GM18498 (cell line): ENCODE measurements around the gene SOCS1.

ENCODE experiments used
- ATAC-seq: cut with Tn5 transposase; IDR thresholded peaks from one replicate; pipeline ENCODE4 v1.9.1; 2021; ENCODE audit warnings: mild to moderate bottlenecking, moderate library complexity; ENCODE audit not compliant: unreplicated experiment

Gene SOCS1

DNA sequence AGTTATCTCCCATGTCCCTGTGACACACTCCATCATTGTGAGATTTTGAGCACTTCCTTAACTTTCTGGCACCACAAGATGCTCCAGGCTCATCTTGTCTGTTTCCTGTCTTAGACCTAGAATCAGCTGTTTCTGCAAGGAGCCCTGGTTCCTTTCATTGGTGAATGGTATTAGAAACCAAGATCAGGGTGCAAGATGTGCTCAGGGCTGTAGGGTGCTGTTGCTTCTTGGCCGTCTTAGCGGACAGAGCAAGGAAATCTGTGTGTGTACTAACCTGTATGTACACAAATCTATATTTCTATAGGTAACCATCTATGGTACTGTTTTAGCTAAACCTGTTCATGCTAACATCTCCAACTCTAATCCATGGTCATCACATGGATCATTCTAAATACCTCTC lies 33.2 kb upstream of the SOCS1 start:
- ATAC-seq, result no peak

DNA sequence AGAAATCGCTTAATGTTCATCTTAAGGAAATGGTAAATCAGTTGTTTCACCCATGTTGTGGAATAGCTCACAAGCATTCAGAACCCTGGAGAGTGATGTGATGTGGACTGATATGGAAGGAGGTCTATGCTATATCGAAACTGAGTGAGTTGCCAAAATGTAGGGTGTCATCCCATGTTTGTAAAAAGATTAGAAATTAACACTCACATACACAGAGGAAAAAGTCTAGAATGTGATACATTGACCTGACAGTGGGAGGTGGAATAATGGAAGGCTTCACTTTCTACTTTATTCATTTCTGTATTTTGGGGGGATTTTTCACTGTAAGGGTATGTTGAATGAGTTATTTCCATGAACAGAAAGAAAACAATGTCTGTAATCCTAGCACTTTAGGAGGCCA lies 29.8 kb upstream of the SOCS1 start:
- no peak for ATAC-seq

DNA sequence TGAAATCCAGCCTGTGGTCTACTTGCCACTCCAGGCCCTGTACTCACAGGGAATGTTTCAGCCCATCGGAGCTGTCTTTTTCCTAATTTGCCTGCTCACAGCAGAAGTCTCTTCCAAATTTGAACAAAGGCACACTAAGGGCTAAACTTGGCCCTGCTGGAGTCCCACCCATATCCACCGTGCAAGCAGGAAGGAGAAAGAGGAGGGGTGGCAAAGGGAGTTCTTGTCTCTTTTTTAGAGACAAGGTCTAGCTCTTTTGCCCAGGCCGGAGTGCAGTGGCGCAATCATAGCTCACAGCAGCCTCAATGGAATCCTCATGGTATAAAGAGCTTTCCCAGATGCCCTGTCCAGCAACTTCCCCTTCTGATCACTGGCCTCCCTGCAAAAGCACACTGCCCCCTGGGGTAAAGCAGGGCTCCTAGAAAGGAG lies 27.8 kb upstream of the SOCS1 start:
- ATAC-seq, result no peak

DNA sequence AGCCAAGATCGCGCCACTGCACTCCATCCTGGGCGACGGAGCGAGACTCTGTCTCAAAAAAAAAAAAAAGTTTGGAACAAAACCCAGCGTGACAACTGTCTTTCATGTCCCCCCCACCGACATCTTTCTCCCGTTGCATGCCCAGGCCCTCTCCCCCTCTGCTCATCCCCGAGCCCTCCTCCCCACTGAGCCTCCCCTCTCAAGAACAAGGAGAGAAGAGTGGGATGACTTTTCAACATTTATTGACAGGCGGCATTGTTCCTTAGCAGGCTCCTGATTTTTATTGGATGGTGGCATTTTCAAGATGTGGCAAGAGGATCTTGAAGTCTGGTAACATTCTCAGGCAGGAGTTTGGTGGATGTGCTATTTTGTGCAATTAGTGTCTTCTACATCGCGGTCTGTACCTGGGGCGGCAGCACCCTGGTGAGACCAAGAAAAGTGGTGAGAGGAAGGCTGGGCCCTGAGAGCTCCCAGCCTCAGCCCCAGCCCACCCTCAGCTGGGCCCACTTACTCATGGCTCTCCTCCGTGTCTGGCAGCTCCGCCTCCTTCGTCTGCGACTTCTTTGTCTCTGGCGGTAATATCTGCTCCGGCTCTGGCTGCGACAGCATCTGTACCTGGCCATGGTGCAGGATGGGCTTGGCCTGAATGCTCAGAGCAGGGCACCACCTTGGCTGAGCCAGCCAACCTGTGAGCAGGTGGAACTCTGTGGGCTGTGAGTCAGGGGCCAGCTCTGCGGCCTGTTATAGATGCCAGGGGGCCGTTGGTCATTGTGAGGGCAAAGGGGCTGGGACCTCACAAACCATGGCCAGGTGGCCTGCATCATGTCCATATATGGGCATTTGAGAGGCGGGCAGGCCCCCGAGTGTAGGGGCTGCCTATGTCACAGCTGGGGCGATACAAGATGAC lies 24.9 kb upstream of the SOCS1 start, which contains the start of gene PRM1:
Gene PRM1, minus strand, starts transcription at position 715 of the 907 bp plus-strand sequence. Its CDS starts 92 bp downstream, at position 623.
- ATAC-seq, result no peak

DNA sequence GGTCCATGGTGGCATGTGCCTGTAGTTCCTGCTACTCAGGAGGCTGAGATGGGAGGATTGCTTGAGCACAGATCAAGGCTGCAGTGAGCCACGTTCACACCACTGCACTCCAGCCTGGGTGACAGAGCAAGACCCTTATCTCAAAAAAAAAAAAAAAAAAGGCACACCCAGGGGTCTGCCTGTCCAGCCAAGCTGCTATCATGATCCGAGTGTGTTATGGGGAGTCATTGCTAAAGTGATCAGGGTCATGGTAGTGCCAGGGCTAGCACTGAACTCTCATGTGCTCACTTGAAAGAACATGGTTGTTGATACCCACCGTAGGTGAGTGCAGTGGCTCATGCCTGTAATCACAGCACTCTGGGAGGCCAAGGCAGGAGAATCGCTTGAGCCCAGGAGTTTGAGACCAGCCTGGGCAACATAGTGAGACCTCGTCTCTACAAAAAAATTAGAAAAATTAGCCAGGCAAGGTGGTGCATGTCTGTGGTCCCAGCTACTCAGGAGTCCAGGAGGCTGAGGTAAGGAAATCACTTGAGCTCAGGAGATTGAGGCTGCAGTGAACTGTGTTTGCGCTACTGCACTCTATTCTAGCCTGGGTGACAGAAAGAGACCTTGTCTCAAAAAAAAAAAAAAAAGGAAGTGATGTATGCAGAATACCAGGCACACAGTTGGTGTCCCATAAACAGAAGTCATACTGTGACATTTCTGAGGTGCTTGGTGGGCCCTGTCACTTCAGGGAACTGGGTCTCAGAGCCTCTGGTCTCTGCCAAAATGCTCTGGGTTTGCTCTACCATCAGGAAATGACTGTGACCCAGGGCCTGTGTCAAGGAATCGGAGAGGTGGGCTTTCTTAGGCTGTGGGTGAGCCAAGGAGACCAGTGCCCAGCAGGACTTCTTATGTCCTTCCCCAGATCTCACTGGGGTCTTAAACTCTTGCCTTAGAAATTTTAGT lies 23.0 kb upstream of the SOCS1 start:
- ATAC-seq, result no peak

DNA sequence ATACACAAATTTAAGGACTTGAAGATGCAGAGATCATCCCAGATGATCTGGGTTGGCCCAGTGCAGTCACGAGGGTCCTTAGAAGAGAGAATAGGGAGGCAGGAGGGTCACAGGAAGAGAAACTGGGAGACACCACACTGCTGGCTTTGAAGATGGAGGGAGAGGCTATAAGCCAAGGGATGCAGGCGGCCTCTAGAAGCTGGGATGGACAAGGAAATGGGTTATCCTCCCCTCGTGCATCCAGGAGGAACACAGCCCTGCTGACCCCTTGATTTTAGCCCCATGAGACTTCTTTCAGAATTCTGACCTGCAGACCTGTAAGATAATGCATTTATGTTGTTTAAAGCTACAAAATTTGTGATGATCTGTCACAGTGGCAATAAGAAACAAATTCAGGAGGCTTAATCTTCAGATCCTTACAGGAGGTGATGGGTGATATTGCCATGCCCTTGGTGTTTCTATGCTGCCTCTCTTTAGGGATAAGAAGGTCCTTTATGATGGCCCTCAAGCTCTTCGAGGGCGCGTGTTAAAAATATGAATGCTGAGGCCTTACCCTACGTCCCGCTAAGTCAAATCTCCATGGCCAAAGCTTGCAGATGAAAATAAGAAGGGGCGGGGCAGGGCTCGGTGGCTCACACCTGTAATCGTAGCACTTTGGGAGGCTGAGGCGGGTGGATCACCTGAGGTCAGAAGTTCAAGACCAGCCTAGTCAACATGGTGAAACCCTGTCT lies 21.8 kb upstream of the SOCS1 start:
- no peak for ATAC-seq

DNA sequence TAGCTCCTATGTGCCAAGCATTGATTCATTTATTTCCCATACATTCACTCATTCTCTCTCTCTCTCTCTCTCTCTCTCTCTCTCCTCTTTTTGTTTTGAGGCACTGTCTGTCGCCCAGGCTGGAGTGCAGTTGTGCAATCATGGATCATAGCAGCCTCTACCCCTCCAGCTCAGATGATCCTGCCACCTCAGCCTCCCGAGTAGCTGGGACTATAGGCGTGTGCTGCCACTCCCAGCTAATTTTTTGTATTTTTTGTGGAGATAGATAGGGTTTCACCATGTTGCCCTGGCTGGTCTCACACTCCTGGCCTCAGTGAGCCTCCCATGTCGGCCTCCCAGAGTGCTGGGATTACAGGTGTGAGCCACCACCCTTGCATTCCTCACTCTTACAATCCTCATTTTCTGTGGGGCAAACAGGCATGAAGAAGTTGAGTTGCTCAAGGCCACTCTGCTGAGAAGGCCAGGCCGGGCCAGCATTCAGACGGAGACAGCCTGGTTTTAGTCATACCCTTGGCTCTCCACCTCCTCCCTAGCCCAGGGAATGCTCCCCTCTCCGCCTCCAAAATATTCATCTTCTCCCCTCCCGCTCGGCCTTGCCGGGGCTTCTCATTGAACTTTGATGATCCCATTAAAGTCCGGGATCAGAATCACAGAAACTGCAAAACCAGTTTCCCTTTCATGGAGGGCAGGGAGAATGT lies 21.0 kb upstream of the SOCS1 start:
- no peak for ATAC-seq

DNA sequence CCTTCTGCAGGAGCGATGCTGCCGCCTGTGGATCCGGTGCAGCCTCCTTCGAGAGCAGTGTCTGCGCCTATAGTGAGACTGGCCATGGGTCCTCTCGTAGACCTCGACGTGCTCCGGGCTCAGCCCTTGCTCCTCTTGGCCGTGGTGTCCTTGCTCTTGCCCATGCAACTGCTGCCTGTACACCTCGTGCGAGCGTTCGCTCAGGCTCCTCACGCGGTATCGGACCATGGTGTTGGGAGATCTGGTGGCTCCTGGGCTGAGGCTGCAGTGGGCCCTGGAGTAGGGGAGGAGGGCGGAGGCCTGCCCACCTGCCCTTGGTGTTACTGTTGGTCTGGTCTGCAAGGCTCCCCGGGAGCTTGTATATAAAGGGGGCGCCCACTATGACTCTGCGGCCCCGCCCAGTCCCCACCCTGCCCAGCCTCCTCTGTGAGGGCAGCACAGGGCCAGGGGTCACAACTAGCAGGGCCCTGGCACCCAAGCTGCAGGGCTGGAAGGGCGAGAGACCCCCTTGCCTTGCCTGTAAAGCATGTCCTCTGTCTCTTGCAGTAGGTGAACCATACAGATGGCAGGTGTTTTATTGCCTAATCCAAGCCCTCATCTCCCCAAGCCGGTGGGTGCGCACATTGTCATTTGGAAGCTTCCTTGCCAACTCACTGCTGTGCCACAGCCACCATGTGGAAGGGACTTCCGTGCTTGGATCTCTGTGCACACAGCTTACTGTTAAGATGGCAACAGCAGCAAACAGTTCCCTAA lies 20.3 kb upstream of the SOCS1 start, which contains the start of gene PRM2:
Gene PRM2, minus strand, starts transcription at position 338 of the 753 bp plus-strand sequence. Its CDS starts 110 bp downstream, at position 228.
- ATAC-seq, result no peak

DNA sequence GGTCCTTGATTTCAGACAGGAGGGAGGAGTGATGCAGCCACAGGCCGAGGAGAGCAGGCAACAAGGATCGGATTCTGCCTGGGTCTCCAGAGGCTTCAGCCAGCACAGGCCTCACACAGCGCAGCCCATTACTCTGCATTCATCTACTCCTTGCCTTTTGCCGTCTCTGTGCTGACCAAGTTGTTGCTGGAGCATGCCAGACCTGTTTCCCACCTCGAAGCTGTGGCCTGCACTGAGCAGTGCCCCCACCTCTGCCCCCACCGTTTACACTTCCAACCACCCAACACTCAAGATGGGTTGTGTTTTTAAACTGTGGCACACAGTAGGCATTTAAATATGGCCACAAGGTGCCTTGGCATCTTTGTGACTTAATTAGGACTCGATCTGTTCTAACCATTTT lies 19.0 kb upstream of the SOCS1 start:
- no peak for ATAC-seq

DNA sequence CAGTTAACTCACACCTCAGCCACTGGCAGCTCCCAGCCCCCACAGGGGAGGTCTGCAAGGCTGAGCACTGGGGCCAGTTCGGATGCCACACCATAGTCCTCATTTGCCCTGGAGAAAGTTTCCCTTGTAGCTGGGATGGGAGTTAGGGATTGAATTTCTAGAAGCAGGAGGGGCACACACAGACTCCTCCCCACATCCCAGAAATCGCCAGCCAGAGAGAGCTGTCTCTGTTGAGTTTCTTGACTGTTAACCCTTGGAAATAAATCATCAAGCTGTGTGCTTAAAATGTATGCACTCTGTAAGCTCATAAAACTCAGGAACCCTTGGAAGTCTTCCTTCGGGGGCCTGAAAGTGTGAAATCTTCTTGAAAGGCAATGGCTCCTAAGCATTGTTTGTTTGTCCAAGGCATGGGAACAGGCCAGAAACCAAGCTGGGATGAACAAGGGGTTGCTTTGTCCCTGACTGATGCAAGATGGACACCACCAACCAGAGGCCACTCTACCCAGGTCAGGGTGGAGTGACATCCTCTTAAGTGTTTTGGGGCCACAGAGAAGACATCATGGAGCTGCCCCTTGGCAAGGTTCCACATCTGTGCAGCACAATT lies 17.8 kb upstream of the SOCS1 start:
- no peak for ATAC-seq

DNA sequence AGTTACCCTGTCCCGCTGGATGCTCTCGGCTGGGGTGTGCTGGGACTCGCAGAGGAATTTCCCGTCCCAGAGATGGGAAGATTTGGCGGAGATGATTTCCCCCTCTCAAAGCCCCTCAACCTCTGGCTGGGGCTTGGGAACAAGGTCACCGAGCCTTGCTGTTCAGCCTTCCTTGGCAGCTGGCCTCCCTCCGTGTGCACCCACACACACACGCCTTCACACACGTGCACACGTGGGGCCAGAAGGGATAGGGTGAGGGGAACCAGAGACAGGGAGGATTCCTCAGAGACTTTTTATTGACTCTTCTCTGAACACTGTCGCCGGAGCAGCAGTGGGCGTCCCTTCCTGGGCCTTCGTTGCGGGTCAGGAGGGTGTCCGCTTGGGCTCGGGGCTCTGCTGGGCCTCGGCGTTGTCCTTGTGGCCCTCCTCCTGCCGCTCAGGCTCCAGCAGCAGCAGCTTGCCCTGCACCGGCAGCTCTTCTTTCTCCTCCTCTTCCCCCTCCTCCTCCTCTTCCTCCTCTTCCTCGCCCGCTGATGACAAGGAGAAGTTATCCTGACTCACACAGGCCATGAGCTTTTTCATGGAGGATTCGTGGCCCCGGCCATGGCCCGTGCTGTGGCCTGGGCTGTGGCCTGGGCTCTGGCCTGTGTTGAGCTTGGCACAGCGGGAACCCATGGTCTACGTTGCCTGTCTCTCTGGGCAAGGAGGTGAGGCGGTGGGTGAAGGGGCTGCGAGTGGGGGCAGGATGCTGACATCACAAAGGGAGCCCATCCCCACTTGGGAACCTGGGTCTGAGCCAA lies 17.1 kb upstream of the SOCS1 start, which contains the start of gene PRM3:
Gene PRM3, minus strand, starts transcription at position 709 of the 800 bp plus-strand sequence. Its CDS starts 34 bp downstream, at position 675.
- no peak for ATAC-seq

DNA sequence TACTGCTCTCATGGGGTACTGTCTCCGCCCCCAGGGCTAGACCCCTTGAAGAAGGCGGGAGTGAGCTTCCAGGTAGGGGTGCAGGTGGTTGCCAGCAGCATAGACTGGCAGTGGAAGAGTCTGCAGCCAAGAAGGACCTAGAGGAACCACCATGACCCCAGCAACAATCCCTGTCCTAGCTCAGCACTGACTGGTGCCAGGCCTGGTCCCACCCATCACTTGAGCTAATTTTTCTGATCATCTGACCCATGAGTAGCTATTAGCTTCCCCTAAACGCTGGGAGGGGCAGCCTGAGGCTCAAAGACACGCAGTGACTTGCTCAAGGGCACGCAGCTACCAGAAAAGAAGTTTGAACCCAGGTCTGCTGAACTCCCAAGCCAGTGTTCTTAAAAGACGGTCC lies 16.5 kb upstream of the SOCS1 start:
- ATAC-seq, result no peak

DNA sequence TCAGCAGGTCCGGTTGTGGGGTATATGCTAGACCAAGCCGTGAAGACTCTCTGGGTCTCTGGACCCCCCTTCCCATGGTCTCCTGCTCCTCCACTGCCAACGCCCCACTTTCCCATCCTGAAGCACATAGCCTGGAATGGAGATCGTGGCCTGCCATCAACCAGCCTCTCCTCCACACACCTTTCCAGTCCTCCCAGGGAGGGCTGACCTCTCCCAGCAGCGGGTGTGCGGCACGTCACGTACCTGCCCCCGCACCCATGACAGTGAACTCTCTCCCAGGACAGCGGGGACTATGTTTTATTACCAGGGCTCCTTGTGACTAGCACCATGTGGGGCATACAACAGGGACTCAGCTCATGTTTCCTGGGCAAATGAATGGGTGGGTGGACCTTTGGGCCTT lies 15.6 kb upstream of the SOCS1 start:
- no peak for ATAC-seq

DNA sequence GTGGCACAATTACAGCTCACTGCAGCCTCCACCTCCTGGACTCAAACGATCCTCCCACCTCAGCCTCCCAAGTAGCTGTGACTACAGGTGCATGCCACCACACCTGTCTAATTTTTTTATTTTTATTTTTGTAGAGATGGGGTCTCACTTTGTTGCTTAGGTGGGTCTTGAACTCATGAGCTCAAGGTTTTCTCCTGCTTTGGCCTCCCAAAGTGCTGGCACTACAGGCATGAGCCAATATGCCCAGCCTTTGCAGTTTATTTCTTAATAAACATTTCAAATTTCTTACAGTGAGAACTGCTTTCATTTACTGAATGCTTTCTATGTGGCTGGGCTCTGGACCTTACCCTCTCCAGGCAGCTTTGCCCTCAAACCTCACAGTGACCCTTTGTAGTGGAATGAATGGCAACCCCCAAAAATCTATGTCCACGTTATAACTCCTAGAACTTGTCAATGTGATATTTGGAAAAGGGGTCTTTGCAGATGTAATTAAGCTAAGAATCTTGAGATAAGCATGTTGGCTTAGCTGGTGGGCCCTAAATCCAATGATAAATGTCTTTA lies 14.7 kb upstream of the SOCS1 start:
- ATAC-seq, result no peak

DNA sequence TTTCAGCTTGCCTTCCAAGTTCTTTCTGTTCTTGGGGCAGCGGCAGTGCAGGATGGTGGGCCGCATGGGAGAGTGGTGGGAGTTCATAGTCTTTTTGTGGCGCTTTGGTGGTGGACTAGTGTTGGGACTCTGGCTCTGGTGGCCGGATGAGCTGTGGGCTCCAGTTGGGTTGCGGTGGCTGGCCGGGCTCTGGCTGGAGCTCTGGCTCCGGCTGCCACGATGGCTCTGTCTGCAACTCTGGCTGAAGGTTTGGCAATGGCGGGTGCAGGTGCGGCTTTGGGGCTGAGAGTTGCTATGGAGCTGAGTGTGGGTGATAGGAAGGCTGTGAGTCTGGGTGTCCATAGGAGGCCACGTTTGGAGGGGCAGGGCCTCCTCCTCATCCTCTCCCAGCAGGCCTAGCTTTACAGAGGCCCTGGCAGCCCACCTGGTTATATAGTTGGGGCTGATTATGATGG lies 12.9 kb upstream of the SOCS1 start, which contains the start of gene TNP2:
Gene TNP2, minus strand, starts transcription at position 405 of the 455 bp plus-strand sequence. Its CDS starts 63 bp downstream, at position 342.
- ATAC-seq, result no peak

DNA sequence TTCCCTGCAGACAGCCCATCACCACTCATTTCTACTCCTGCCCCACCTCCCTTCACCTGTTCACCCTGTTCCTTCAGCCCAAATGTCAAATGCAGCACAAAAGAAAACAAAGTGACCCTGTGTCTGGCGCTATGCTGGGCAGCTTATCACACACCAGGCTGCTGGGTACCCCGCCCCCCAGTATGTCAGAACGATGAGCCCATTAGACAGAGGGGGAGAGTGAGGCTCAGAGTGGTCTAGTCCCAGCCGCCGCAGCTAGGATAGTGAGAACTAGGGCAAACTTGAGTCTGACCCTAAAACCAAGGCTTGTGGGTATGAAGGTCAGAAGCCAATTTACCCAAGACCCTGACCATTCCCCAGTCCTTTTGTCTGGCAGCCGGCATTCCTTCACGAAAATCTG lies 9.1 kb upstream of the SOCS1 start:
- ATAC-seq, result no peak

DNA sequence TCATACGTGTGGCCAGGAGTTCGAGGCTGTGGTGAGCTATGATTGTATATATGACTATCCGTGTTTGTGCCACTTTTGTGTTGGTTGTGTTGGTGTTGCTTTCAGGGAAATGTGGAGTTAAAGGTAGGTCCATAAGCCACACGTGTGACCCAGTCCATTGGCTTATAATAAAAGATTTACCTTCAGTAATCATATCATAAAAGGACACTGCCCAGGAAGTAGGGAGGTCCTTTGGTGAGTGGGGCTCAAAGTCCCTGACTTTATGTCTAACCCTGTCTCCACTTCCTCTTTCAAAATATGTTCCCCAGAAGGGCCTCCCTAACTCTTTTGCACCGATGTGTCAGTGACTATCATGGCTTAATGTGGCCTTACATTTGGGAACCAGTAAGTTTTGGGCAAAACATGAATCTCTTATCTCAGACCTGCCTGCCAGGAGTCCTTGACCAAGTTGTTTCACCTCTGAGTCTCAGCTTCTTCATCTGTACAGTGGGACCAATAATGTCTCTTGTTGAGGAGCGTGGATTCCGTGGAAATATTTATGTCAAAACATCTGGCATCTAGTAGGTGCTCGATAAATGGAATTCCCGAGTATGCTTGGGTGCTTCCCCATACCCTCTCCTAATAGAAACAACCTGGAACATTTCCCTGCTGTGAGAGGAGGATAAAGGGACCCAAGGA lies 8.3 kb upstream of the SOCS1 start:
- ATAC-seq, result no peak
